ENCODE data around the gene ACAD11.
A peak's percentile ranks its signal among the peaks of the same experiment; 100 is the strongest.
"Not testable (repeated sequence)": the region's sequence is repeated elsewhere in the genome, so short reads cannot be mapped to it uniquely, and the experiment has no call there.

The ACAD11 gene

DNA sequence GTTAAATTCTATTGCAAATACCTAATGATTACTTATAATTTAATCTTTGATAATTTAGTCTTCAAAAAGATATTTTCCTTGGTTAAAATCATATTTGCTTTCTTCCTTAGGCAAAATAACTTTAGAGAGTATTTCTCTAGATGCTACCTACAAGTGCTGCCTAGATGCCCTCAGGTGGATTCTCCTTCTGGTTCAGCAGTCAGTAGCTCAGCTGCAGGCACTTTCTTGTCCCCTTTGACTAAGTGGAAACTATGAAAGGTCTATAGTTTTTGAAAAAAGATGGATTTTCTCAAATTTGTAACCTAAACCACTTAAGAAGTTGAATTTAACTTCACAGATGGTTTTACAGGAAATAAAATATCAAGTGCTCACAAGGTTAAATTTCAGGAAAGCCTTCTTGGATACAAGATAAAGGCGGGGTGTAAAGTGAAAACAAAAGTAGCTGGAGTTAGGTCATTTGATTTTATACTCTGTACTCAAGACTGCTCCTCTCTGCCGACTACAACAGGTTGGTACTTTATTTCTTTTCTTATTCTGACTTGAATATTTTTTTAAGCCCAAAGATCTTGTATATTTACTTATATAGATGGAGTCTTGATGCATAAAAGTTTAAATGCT lies 62.7 kb downstream of the ACAD11 start, which contains the start of gene ACKR4:
Gene ACKR4 (plus strand): TSS at position 455 of the 618 bp plus-strand sequence. CDS start 3,128 bp downstream, outside the sequence.
- no peak for FAIRE-seq

DNA sequence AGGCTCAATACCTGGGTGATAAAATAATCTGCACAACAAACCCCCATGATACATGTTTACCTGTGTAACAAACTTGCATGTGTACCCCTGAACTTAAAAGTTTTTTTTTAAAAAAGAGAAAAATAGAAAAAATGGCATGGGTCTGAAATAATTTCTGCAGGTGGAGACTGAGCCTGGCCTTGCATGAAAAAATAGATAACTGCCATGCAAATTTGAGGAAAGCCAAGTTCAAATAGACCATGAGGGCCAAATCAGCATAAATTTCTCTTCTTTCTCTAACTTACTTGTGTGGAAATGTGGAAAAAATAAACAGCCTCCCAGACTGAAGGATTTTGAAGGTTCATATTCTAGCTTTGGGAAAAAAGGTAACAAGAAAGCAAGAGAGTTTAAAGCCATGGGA lies 63.3 kb downstream of the ACAD11 start:
- FAIRE-seq: no peak

DNA sequence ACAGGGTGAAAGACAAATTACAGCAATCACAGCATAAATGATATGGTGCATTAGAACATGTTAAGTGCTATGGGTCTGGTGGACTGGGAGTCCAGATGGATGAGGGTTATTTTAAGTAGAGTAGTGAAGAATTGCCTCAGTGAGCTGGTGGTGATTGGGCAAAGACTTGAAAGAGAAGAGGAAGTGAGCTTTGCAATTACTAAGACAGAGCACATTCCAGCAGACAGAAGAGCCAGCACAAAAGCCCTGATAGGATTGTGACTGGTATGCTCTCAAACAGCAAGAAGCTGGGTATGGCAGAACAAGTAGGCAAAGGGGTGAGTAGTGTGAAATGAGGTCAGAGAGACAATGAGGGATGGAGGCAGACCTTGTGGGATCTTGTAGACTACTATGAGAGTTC lies 64.6 kb downstream of the ACAD11 start:
- FAIRE-seq: no peak

DNA sequence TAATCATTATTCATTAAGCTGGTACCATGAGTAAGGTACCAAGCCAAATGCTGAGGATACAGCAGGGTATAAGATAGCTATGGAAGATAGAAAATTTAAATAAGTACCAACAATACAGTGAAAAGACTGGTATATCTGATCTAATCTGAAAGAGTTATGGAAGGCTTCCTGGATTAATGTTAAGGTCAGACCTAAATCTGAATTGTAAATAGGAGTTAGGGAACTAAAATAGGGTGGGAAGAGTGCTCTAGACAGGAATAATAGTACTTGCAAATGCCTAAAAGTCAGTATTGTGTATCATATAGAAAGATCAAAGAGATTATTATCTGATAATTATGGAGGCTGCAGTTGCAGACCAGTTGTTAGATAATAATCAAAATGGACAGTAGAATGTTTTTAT lies 65.1 kb downstream of the ACAD11 start:
- no peak for FAIRE-seq

DNA sequence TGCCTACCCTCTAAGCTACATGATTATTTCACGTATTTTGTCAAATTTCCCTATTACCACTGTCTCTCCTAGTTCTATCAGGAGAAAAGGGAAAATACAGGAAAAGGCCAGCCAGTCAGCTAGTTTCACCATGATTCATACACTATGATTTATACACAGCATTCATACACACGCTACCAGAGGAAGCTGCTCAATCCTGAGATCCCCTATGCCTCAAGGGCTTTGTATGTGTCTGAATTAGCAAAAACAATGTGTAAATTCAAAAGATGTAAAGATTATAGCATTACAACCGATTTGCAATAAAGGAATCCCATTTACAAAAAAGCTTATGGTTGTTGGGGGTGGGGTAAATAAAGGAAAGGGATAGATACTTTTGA lies 65.7 kb downstream of the ACAD11 start:
- FAIRE-seq: no peak

DNA sequence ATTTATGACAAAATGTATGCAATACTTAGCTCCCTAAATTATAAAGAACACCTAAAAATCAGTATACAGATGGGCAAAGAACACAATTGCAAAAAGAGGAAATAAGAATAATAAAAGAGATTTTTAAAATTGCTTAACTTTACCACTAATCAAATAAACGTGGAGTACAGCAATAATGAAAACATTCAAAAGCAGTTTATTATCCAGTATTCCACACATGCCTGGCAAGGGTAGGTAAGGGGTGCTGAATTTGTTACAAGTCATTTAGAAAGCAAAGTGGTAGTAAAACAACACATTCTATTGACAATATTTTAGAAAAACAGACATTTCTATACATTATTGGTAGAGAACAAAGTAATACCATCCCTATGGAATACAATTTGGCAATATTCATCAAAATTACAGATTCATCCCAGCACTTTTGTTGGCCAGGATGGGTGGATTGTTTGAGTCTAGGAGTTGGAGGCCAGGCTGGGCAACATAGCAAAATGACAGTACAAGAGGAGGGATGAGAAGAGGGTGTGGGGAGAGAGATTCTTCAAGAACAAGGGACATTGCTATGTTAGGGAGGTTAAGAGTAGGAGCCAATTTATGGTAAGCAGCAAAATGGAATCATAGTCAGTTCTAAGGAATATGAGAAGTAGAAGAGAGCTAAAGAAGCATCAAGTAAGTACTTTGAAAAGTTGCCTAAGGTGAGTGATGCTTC lies 66.2 kb downstream of the ACAD11 start:
- FAIRE-seq: no peak

DNA sequence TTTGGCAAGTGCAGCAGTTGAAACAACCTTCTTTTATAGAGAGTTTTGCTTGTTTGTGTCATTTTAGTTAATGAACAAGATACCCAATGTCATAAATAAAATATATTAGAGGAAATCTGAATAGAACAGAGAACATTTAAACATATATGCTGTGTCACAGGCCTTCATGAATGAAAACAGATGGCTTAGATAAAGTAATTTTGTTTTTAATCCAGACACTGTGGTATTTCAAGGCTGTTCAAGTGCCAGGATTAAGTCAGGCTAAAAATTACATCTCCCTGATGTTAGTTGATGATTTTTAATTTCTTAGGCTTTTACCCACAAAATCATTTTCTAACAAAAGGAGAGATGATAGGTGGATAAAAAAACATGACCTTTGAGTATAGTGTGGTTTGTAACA lies 67.4 kb downstream of the ACAD11 start:
- no peak for FAIRE-seq

DNA sequence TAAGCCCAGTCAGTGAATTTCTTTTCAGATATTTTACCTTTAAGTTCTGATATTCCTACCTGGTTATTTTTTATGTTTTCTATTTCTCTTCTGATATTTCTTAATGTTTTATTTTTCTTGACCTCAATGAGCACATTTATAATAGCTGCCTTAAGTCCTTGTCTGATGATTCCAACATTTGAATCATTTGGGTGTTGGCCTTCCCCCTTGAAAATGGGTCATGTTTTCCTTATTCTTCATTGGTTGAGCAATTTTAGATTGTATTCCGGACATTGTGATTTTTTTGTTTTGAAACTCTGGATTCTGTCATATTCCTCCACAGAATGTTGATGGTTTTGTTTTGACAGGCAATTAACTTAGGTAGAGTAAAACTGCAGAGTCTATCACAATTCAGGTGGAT lies 72.2 kb downstream of the ACAD11 start:
- peak; percentile 27 for FAIRE-seq

DNA sequence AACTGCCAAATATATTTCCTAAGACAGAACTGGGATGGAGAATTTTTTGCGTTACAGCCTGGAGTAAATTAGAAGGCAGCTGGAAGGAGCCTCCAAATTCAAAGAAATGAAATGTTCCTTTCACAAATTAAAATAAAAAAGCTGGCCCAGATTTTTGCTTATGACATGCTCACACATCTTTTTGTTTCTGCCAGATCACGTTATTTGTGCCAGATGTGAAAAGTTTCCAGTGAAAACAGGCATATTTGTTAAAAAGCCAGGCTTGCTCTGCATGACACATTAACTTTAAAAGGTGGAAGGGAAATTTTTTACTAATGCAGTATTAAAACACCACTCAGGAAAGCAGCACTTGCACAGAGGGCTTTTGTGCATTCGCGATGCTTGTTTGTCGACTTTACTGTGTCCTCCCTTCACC lies 85.8 kb downstream of the ACAD11 start:
- no peak for FAIRE-seq

DNA sequence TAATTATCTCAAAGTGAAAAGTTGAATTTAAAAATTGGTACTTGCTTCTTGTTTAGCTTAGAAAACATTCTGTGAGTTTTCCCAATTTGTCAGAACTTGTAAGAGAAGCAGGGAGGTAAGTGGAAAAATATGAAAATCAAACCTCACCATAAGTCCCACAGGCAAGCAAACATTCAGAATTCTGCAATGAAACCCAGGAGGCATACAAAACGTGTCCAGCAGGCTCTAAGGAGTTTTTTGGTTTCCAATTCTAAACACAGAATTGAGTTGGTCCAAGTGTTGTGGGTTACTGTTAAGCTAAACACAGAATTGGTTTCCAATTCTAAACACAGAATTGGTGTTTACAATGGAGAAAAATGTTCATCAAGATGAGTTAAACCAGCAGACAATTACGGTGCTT lies 89.6 kb downstream of the ACAD11 start:
- no peak for FAIRE-seq

DNA sequence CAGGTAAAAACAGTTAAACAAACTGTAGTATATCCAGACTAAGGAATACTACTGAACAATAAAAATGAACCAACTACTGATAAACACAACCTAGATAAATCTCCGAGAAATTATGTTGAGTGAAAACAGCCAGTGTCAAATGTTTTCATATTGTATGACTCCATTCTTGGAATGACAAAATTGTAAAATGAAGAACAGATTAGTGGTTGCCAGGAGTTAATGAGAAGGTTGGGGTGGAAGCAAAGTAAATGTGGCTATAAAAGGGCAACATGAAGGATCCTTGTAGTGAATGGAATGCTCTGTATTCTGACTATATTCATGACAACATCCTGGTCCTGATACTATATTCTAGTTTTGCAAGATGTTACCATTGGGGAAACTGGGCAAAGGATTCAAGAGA lies 90.0 kb downstream of the ACAD11 start:
- no peak for FAIRE-seq

DNA sequence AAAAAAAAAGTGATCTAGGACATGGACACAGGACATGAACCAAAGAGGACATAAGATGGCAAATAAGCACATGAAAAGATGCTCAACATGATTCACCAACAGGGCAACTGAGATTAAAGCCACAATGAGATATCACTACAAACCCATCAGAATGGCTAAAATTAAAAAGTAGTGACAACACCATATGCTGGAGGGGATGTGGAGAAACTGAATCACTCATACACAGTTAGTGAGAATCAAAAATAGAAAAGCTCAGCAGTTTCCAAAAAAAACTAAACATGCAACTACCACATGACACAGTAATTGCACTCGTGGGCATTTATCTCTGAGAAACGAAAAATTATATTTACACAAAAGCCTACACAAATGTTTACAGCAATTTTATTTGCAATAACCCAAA lies 90.5 kb downstream of the ACAD11 start:
- FAIRE-seq: no peak

DNA sequence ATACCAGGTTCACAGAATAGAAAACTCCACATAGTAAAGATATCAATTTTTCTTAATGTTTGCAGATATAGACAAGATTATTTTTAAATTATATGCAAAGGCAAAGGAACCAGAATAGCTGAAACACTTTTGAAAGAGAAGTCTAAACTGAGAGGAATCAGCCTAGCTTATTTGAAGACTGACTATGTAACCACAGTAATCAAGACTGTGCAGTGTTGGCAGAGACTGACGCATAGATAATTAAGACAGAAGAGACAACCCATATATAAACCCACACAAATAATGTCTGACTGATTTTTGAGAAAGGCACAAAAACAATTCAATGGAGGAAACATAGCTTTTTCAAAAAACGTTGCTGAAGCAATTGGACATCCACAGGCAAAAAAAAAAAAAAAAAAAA lies 91.2 kb downstream of the ACAD11 start:
- no peak for FAIRE-seq

DNA sequence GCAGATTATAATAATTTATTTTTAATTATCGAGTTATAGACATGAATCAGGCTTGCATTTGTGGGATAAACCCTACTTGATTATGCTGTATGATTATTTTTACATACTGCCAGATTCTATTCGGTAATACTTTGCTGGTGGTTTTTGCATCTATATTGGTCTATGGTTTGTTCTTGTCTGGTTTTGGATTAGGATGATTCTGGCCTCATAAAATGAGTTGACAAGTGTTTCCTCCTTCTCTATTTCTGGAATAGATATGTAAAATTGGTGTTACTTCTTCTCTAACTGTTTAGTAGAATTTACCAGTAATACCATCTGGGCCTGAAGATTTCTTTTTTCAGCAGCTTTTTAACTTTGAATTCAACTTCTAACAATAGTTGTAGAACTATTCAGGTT lies 95.5 kb downstream of the ACAD11 start:
- no peak for FAIRE-seq

DNA sequence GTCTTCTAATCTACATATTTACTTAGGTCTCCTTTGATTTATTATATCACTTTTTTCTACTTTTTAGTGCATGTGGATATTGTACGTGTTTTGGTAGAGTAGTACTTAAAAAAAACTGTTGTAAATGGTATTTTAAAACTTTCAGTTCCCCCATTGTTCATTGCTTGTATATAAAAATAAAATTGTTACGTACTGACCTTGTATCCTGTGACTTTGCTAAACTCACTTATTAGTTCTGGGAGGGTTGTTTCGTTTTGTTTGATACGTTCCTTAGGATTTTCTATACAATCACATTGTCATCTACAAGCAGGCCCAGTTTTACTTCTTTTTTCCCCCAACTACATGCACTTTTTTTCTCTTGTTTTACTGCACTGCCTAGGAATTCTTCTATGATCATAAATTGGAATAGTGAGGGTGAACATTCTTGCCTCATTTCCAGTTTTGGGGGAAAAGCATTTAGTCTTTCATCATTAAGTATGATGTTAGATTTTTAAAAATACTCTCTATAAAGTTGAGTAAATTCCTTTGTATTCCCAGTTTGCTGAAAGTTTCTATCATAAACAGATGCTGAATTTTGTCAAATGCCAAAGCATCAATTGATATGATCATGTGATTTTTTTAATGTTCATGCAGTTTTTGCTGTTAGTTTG lies 96.1 kb downstream of the ACAD11 start:
- no peak for FAIRE-seq

DNA sequence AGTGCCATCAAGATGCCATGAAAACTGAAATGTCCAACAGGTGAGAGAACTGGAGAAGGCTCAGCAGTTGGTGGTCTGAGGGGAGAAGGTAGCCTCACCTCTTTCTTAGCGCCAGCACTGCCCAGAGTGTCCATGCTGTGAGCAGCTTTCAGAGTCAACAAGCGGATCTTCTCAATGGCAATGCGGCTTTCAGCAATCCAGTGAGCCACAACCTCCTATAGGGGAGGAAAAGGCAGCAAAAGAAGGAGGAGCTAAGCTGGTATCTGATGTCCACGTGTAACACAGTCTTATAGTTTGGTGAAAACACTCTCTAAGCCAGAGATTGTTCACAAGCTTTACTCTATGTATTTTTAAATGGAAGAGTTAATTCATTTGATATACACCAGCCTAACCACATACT lies 98.6 kb downstream of the ACAD11 start:
- FAIRE-seq: no peak

DNA sequence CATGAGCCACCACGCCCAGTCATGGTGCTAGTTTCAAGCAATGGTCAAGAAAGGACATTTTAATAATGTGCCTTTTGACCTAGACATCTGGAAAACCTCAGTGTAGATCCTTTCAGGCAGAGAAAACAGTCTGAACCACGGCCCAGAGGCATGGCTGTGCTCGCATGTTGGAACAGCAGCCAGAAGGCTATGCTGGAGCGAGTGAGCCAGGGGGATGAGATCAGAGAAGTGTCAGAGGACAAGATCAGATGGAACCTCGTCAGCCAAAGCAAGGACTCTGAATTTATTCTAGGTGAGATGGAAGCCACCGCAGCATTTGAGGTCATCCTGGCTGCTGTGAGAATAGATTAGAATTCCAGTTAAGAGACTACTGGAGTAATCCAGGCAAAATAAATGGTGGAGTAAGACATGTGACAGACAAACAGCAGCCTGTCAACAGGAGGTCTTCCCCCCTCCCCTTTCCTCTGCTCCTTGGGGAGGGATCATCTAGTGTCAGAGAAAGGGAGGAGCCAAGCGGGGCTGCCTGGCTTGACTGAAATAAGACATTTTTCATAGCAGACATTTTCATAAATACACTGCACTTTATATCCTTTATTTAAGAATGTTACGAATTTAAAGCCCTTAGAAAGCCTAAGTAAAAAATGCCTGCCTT lies 103.0 kb downstream of the ACAD11 start:
- FAIRE-seq: no peak

DNA sequence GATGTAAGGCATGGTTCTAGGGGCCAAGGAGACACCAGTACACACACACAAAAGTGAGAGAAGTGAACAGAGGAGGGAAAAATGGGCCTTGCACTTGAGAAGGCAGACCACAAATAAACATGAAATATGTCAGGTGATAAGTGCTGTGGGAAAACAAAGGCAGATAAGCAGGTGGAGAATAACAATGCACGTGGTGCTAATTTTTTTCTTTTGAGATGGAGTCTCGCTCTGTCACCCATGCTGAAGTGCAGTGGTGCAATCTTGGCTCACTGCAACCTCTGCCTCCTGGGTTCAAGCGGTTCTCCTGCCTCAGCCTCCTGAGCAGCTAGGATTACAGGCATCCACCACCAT lies 103.6 kb downstream of the ACAD11 start:
- FAIRE-seq: not testable (repeated sequence)

DNA sequence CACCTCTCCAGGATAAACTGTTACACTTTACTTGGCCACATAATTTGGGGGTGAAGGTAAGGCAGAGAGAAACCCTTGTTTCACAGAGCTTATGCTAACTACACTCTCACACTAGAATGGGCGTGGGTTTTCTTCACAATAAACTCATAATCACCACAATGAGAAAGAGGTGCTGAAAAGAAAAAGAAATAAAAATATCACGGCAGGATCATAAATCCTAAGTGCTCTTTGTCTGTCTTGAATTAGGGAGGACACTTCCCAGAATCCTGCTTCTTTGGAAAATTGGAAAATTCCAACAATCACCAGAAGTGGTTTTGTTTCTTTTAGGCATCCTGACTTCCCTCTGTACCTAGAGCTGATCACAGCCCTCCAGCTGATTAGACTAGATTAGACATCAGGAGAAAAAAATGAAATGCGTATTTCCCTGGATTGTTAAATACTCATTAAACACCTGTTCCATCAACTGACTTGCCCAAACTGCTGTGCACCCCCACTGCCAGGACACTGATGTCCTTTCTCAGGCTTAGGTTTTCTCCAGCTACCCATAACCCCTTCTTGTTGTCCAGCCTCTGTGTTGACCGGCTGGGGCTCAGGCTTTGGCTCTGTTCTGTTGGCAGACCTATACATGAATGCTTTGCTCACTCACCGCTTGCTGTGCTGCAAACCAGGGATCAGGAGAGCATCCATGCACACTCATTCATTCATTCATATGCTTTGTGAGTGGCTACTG lies 104.1 kb downstream of the ACAD11 start:
- no peak for FAIRE-seq

DNA sequence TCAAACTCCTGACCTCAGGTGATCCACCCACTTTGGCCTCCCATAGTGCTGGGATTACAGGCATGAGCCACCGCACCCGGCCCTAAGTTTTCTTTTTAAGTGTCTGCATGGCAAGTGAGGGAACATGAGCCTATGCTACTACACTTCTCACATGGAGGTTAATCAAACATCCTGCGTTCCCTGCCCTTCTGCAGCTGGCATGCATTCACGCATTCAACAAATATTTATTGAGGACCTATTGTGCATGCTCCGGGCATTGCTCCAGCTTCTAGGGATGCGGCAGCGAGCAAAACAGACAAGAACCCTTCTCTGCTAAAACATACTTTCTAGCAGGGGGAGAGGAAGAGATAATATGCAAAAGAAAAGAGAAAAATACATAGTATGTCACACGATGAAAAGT lies 105.2 kb downstream of the ACAD11 start:
- FAIRE-seq: no peak

DNA sequence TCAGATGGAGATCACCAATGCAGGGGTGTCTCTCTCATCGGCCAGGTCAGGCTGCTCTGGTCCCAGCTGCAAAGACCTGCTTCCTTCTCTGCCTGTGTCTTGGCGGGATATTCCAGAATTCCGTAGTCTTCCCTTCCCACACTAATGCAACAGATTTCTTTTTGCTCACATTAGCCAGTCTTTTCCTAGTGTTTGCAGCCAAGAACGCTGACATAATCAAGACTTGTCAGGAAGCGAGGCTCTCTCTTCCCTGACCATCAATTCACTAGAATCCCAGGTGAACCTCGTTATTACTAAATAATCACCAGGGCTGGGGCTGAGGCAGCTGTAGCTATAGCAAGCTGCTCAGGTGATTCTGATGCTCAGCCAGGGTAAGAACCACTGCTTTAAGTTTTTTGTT lies 105.8 kb downstream of the ACAD11 start:
- FAIRE-seq: no peak

DNA sequence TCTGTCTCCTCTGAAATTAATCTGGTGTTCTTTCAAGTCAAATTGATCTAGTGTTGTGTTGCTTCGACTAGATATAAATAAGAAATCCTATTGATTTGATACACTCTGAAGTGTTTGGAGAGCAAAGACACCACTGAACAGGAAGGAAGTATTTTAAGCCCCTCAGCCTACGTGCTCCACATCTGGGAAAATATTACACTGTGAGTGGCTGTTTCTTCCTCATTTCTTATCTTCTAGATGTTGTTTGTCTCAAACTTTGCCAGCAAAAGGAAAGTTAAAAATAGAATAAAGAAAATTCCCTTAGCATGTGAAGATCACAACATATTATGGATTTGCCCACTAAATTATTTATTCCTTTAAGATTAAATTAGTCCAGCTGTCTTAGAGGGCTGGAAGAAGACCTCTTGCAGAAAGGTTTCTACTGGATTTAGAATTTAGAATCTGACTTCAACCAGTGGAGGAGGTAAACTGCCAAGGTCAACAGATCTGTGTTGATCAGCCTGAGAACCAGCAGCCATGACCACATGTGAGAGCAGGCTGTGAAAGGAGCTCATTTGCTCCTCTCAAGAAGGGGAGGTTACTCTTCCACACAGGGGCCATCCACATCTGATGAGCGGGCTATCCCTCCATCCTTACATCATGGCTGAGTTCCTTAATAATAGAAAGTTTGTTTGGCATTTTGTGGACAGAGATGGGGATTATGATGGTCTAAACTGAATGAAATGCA lies 108.9 kb downstream of the ACAD11 start:
- FAIRE-seq: no peak

Data from A204.1 (cell line).